Liver (tissue), 3 donors: ENCODE measurements around the gene FMN2.

ENCODE experiments used
- CTCF ChIP-seq: fragments of 150-350 bp; IDR thresholded peaks from 2 replicates; pipeline ENCODE4 v1.5.1; 2017; ENCODE audit warnings: improper control_type of control experiment, low read depth, low read length; ENCODE audit not compliant: missing input control
- JUND ChIP-seq, 2 donors: IDR thresholded peaks; 2 replicates each; pipeline ENCODE4 v1.6.1; 2016; ENCODE audit warnings: antibody characterized with exemption in 2 of 2
- MAX ChIP-seq: IDR thresholded peaks from 2 replicates; pipeline ENCODE4 v1.6.1; 2016; ENCODE audit warnings: antibody characterized with exemption
- RAD21 ChIP-seq, 2 donors: IDR thresholded peaks; 2 replicates each; pipeline ENCODE4 v1.6.1; 2016; ENCODE audit warnings: antibody characterized with exemption in 2 of 2, mild to moderate bottlenecking in 2 of 2
- donor health status: healthy.
- donor health status: healthy.

GRCh38 chr1:240074908-240075307 lies 16.8 kb upstream of the FMN2 start:
- TF ChIP-seq CTCF = no peak
- TF ChIP-seq MAX = no peak
- no peak for TF ChIP-seq JUND (IDR thresholded peaks at IDR 0.05)
- TF ChIP-seq RAD21 (IDR thresholded peaks at IDR 0.05) = no peak
